K562 (cell line): ENCODE results near the gene NELL1. TPM values are rescaled to one million over a fixed set of nuclear protein-coding genes. Genes with fewer than 3 reads are reported as not detected.

ENCODE experiments used
- ATAC-seq: fragments of 200-7000 bp; cut with Tn5 transposase; 3 replicates; pipeline ENCODE4 v1.9.1; 2020; ENCODE audit warnings: moderate library complexity
- BruUV-seq: library from RNA; stranded (reverse); fragments of 400-500 nt; replicated peaks from 2 replicates; lab custom pipeline; 2021; lab: Mats Ljungman, UMichigan
- CTCF ChIA-PET: fragments of 300-600 bp; formaldehyde crosslinking; extraction: SDS; loops from one replicate; lab custom pipeline; 2021; ENCODE audit warnings: low intra/inter-chr PET ratio; lab: Yijun Ruan, JAX
- POLR2A ChIA-PET: fragments of 300-600, 350-650 bp; sonication (Branson Sonifier 250); formaldehyde crosslinking; extraction: SDS; loops from one replicate; lab custom pipeline; 2021; ENCODE audit warnings: antibody characterized with exemption, inconsistent platforms; lab: Yijun Ruan, JAX
- DNase-seq, 4 experiments: peaks; one replicate each; pipeline versions ENCODE4 v3.0.0 to v3.0.0-alpha.2; 2011 to 2018; ENCODE audit warnings: low spot score in 3 of 4, mixed read lengths in 3 of 4; ENCODE audit errors: extremely low read depth in 1 of 4
- FAIRE-seq: peaks from 2 replicates; lab custom pipeline; 2011; peaks lifted over from hg19 to GRCh38; lab: Jason Lieb, UNC
- H2AFZ ChIP-seq: 2 replicates; pipeline ENCODE4 v1.6.0; 2011; ENCODE audit warnings: low read depth, low read length, control low read depth, inconsistent platforms
- H3K27ac ChIP-seq: fragments of 200-600 bp; 3 replicates; pipeline ENCODE4 v1.8.0; 2011; ENCODE audit warnings: low read depth, mild to moderate bottlenecking, control low read depth, inconsistent platforms, low read length, moderate library complexity, mixed read lengths; ENCODE audit errors: extremely low read depth
- H3K27me3 ChIP-seq, 2 experiments: fragments of 300-600 bp in 1 of 2; 2 replicates in 1 of 2; 3 replicates in 1 of 2; pipeline versions ENCODE4 v1.6.0 to v1.8.0; 2011; ENCODE audit warnings: inconsistent platforms in 2 of 2, low read length in 2 of 2, mild to moderate bottlenecking in 1 of 2, mixed read lengths in 1 of 2, moderate library complexity in 1 of 2; ENCODE audit not compliant: control insufficient read depth in 2 of 2, insufficient read depth in 2 of 2
- H3K36me3 ChIP-seq: fragments of 300-600 bp; 3 replicates; pipeline ENCODE4 v1.8.0; 2011; ENCODE audit warnings: mild to moderate bottlenecking, low read length, inconsistent platforms; ENCODE audit not compliant: control insufficient read depth, insufficient read depth
- H3K4me1 ChIP-seq, 2 experiments: fragments of 200-600 bp in 1 of 2; replicated peaks in 1 of 2; 2 replicates in 1 of 2; 3 replicates in 1 of 2; pipeline versions ENCODE4 v1.5.1 to v1.8.0; 2011; ENCODE audit warnings: inconsistent platforms in 2 of 2, low read length in 2 of 2, mild to moderate bottlenecking in 1 of 2, mixed read lengths in 1 of 2, moderate library complexity in 1 of 2; ENCODE audit not compliant: control insufficient read depth in 2 of 2, insufficient read depth in 2 of 2
- H3K4me2 ChIP-seq: 2 replicates; pipeline ENCODE4 v1.6.1; 2011; ENCODE audit warnings: low read length, control low read depth, inconsistent platforms, mixed read lengths; ENCODE audit not compliant: insufficient read depth
- H3K4me3 ChIP-seq: fragments of 200-600 bp; sonication (generic), shearing (Covaris generic); 2 replicates; pipeline ENCODE4 v1.5.1; 2016; ENCODE audit warnings: control low read depth, inconsistent platforms
- H3K79me2 ChIP-seq: fragments of 200-600 bp; 3 replicates; pipeline ENCODE4 v1.8.0; 2011; ENCODE audit warnings: low read length, inconsistent platforms; ENCODE audit not compliant: control insufficient read depth, insufficient read depth
- H3K9ac ChIP-seq, 2 experiments: 2 replicates each; pipeline versions ENCODE4 v1.6.0 to v1.6.1; 2011; ENCODE audit warnings: low read depth in 2 of 2, low read length in 2 of 2, control low read depth in 1 of 2, inconsistent platforms in 1 of 2, mild to moderate bottlenecking in 1 of 2, mixed read lengths in 1 of 2; ENCODE audit not compliant: insufficient read depth in 1 of 2
- H3K9me1 ChIP-seq: one replicate; pipeline ENCODE4 v1.6.0; 2011; ENCODE audit warnings: inconsistent platforms, mild to moderate bottlenecking, low read length, moderate library complexity; ENCODE audit not compliant: control insufficient read depth, insufficient read depth
- H3K9me3 ChIP-seq: replicated peaks from 2 replicates; pipeline ENCODE4 v1.5.1; 2011; ENCODE audit warnings: low read depth, low read length, inconsistent platforms; ENCODE audit not compliant: control insufficient read depth, insufficient read depth
- H4K20me1 ChIP-seq: replicated peaks from 2 replicates; pipeline ENCODE4 v1.6.1; 2011; ENCODE audit warnings: low read length, inconsistent platforms, mixed read lengths; ENCODE audit not compliant: control insufficient read depth, insufficient read depth
- BRF2 ChIP-seq: IDR thresholded peaks from 3 replicates; pipeline ENCODE4 v1.6.1; 2011; ENCODE audit warnings: borderline replicate concordance, mild to moderate bottlenecking; ENCODE audit not compliant: insufficient read length, insufficient read depth
- CEBPZ ChIP-seq: fragments of 150-350 bp; IDR thresholded peaks from 2 replicates; pipeline ENCODE4 v1.6.1; 2014; ENCODE audit warnings: low read depth, mild to moderate bottlenecking, low read length, borderline replicate concordance
- ETS1 ChIP-seq: conservative IDR thresholded peaks from 2 replicates; pipeline ENCODE4 v1.6.1; 2011; ENCODE audit warnings: low read depth, mild to moderate bottlenecking, low read length; ENCODE audit not compliant: control insufficient read depth
- FOXJ2 ChIP-seq: fragments of 200-800 bp; sonication (Bioruptor generic); IDR thresholded peaks from 2 replicates; pipeline ENCODE4 v1.6.1; 2016; ENCODE audit warnings: missing genetic modification characterization, missing compliant biosample characterization
- RERE ChIP-seq: sonication (generic); formaldehyde crosslinking; IDR thresholded peaks from 2 replicates; pipeline ENCODE4 v1.8.0; 2023; ENCODE audit warnings: missing genetic modification reagents, mild to moderate bottlenecking, borderline replicate concordance
- ZNF24 ChIP-seq: fragments of 450-650 bp; IDR thresholded peaks from 2 replicates; pipeline ENCODE4 v1.6.1; 2016
- WGBS: fragments of 100-300 bp; shearing (Covaris generic); methylation state at CpG from one replicate; pipeline ENCODE4 v1.1.6; 2016; ENCODE audit warnings: low coverage, mixed read lengths; ENCODE audit not compliant: insufficient coverage; ENCODE audit errors: missing lambda C conversion rate; 5-methylcytosine and 5-hydroxymethylcytosine counted together
- in situ Hi-C: fragments of 300-500 bp; cut with MboI; formaldehyde crosslinking; loops from 4 replicates; pipeline ENCODE4 v1.15.0; 2018; ENCODE audit warnings: inconsistent platforms, mixed read lengths
- intact Hi-C: fragments of 100-400 bp; cut with micrococcal nuclease; formaldehyde crosslinking; loops from 2 replicates; pipeline ENCODE4 v1.14.2; 2022
- polyA plus RNA-seq, 8 experiments: library from polyadenylated mRNA; depleted of rRNA in 4 of 8; stranded (reverse) in 5 of 8; unstranded in 3 of 8; fragments of >200 nt; fragmentation: Nextera tagmentation in 2 of 8; fragmentation: Illumina TruSeq in 1 of 8; extraction: Ambion mirVana in 2 of 8; extraction: Trizol in 1 of 8; gene quantifications; 2 replicates each; pipeline versions ENCODE4 v1.2.1 to v1.2.3, GENCODE V29; 2011 to 2014; ENCODE audit warnings: inconsistent platforms in 1 of 8, missing spikeins in 1 of 8
- total RNA-seq, 7 experiments: library from RNA; depleted of rRNA in 6 of 7; stranded (reverse); fragments of >200 nt in 6 of 7; fragmentation: Illumina TruSeq in 2 of 7; extraction: Trizol in 2 of 7; gene quantifications; 2 replicates each; pipeline versions ENCODE4 v1.2.1 to v1.2.3, GENCODE V29; 2011 to 2021; ENCODE audit warnings: low replicate concordance in 1 of 7

The NELL1 gene
- total and polyA plus RNA-seq, 9 of the 15 experiments (the other 6 are each of a cell fraction or from before 2014, with no cell fraction given): not detected

GRCh38 chr11:20719821-20720220 lies 50.4 kb downstream of the NELL1 start (continued):
- TF ChIP-seq RERE: no peak
- TF ChIP-seq, all 486 proteins: peak for 0

GRCh38 chr11:20723366-20723765 lies 54.0 kb downstream of the NELL1 start:
- FAIRE-seq (no peak), DNase-seq (no peak), ATAC-seq (no peak)
- no peak overlapping the region for H2AFZ ChIP-seq
- H3K4me1 ChIP-seq: no peaks in the 10 kb centered on the region
- POLR2A ChIA-PET: no interaction called here
- CTCF ChIA-PET: no interaction called here
- no peaks in the 10 kb centered on the region for H3K36me3 ChIP-seq
- H3K27ac ChIP-seq: no peak overlapping the region
- no peaks in the 10 kb centered on the region for H3K27me3 ChIP-seq
- in situ Hi-C loops: no loop called here
- BruUV-seq: no TSS peak
- H3K4me2 ChIP-seq: no peak overlapping the region
- intact Hi-C loops: no loop called here
- no peaks in the 10 kb centered on the region for H3K79me2 ChIP-seq
- 0% methylated on average over 1 of the region's 1 CpG for WGBS
- H4K20me1 ChIP-seq: no peaks in the 10 kb centered on the region
- H3K9ac ChIP-seq: no peak overlapping the region
- H3K4me3 ChIP-seq: no peak overlapping the region
- 0 out of 2 replicates have a peak, but pooled peaks cover 2% of the 10 kb centered on the region for H3K9me3 ChIP-seq
- H3K9me1 ChIP-seq: no peaks in the 10 kb centered on the region
- no peak for TF ChIP-seq BRF2
- no peak for TF ChIP-seq ETS1
- TF ChIP-seq FOXJ2: no peak
- no peak for TF ChIP-seq ZNF24
- TF ChIP-seq CEBPZ: no peak
